Kidney capillary endothelial cell (primary cell): Measurements from ENCODE around the gene LMCD1.
A peak's percentile ranks its signal among the peaks of the same experiment; 100 is the strongest.

ENCODE experiments used
- DNase-seq: peaks from one replicate; pipeline ENCODE4 v3.0.0-alpha.2; 2018; ENCODE audit warnings: low spot score

Gene LMCD1, protein sequence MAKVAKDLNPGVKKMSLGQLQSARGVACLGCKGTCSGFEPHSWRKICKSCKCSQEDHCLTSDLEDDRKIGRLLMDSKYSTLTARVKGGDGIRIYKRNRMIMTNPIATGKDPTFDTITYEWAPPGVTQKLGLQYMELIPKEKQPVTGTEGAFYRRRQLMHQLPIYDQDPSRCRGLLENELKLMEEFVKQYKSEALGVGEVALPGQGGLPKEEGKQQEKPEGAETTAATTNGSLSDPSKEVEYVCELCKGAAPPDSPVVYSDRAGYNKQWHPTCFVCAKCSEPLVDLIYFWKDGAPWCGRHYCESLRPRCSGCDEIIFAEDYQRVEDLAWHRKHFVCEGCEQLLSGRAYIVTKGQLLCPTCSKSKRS

DNA sequence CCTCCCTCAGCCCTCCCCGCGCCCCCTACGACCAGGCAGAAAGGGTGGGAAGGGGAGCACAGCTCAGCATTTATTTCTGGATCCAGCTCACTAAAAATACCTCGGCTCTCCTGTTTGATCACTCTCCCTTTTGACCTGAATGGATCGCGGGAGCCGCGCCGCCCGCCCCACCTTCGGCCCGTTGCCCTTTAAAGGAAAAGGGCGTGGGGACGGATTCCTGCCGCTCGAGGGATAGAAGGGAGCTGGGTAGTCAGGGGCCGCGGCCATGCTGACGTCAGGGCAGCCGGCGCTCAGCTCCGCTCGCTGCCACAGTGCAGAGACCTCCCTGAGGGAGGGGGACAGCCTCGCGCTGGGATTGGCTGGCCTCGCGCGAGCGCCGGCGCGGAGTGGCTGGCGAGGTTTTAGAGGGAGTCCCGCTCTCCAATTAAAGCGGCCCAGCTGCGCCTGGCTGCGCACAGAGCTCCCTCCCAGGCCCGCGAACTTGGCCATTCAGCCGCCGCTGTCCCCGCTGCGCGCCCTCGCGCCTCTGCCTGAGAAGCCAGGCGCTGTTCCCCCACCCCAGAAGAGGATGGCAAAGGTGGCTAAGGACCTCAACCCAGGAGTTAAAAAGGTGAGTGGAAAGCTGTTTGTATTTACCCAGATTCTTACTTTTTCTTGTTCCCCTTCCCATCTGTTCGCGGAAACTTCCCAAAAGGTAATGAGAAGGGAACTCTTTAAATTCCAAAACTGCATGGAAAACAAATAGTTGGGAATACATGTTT lies at the start of gene LMCD1:
Gene LMCD1 (plus strand): TSS at position 453 of the 761 bp plus-strand sequence. CDS start 116 bp downstream, at position 569.
- DNase-seq = peak; percentile 91

DNA sequence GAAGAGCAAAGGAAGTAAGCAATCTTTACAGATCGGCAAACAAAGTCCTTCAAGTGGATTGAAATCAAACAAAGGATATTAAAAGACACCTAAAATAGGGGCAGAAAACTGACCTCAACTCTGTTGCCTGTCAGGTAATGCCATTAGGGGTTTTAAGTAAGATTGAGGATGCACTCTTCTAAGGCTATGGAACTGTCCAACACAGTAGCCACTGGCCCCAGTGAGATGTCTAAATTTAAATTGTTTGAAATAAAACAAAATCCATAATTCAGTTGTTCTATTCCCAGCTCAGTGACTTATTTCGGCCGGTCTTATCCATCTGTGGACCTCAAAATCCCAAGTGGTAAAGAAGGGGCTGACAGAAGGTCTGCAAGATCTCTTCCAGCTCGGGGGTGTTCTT lies 49.5 kb upstream of the LMCD1 start:
- no peak for DNase-seq

DNA sequence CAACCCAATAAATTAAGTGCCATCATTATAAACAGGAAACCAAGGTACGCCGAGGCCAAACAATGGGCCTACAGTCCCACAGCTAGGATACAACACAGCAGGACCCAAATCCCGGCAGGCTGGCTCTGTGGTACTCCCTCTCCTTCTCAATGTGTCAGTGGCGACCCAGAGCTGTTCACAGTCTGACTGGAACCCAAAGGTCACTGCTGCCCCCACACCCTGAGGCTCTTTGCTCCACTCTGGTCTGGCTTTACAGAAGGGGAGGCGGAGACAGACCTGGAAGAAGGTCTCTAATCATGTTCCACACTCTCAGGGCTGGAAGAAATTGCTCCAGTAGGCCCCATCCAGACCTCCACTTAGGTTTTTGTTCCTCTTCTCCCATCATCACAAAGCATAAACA lies 48.5 kb upstream of the LMCD1 start:
- DNase-seq = no peak

DNA sequence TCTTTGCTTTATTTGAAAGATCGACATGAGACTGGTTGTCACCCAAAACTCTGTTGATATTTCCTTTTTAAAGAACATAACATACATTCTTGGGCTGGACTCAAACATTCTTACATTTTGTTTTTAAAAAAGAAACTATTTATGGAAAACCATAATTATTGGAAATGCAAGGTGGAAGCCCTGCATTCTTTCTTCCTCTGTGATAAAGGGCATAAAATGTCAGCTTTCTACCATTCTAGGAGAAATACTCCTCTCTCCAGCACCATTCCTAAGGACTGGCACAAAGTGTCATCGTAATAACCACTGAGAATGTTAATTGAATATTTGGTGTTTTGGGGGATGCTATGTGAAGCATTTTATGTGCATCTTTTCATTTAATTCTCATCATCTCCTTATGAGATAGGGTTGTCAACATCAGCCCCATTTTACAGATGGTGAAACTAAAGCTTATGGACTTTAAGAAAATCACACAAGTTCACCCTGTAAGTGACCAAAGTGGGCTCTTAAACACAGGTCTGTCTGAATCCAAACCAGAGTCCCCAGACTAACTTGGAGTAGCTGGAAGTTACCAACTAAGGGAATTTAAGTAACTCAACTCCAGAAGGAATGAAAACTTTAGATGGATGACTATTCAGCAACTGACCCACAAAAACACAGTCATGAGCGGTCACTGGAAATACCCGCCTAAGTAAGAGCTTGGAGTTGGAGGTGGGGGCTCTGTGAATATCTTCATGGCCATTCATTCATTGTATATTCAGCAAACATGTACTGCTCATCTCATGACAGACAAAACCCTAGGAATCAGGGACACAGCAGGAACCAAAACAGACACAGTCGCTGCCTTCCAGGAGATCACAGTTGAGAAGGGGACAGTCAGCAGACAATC lies 45.9 kb upstream of the LMCD1 start:
- no peak for DNase-seq

DNA sequence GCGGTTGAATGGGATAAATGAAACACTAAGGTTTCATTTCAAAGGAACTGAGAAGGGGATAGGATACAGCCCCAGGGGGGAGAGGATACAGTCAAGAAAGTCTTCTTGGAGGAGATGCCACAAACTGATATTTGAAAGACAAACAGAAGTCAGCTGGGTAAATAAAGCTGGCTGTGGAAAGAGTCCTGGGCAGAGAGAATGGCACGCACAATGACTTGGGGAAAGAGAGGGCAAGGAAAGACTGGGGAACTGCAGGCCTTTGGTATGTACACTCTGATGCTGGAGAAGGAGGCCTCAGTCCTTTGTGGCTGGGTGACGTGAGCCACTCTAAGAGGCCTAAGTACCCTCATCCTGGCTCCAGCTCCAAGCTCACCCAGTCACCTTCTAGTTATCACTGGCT lies 45.2 kb upstream of the LMCD1 start:
- DNase-seq = no peak

DNA sequence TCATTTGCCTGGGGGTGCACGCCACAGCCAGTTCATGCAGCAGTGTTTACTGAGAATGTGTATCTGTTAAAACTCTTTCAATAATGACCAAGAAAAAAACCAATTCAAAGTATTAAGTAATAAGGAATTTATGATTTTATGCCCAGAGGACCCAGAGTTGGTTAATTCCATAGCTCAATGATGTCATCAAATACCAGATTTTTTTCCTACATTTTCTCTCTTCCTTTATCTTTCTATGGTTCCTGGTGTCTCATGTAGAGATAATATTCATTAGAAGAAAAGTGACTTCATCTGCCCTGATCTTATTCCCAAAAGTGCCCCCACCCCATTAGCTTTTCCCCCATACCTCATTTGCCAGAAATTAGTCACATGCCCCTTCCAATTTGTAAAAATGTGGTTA lies 44.6 kb upstream of the LMCD1 start:
- DNase-seq = no peak

DNA sequence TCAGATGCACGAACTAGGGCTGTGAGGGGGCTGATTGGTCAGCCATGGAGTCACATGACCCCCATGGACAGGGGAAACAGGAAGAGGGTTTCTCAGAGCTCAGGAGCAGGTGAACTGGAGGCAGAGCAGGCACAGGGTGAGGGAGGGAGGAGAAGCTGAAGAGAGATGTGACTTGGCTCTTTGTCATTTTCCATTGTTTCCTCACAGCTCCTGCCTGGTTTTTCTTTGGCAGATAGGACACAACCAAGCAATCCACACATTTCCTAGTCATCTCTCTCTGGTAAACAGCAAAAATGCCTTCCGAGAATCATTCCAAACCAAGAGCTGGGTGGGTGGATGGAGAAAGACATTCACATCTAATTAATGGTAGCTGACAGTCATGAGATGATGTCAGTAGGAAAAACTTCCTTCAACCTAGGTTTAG lies 43.4 kb upstream of the LMCD1 start:
- no peak for DNase-seq

DNA sequence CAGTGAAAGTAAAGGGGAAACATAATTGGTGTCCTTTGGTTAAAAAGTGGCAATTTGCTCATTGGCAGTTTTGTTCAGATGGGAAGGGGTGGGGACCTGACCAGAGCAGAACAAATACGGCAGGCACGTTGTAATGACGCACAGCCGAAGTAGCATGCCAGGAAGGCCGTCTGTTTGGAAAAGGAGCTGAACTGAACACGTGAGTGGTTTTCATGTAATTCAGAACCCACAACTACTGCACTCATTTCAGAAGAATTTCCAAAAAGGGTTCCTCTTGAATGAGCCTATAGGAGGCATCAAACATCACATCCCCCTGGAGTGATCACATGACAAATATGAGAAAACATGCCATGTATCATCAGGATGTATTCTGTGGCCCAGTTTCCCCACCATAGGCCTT lies 42.9 kb upstream of the LMCD1 start:
- DNase-seq = no peak

DNA sequence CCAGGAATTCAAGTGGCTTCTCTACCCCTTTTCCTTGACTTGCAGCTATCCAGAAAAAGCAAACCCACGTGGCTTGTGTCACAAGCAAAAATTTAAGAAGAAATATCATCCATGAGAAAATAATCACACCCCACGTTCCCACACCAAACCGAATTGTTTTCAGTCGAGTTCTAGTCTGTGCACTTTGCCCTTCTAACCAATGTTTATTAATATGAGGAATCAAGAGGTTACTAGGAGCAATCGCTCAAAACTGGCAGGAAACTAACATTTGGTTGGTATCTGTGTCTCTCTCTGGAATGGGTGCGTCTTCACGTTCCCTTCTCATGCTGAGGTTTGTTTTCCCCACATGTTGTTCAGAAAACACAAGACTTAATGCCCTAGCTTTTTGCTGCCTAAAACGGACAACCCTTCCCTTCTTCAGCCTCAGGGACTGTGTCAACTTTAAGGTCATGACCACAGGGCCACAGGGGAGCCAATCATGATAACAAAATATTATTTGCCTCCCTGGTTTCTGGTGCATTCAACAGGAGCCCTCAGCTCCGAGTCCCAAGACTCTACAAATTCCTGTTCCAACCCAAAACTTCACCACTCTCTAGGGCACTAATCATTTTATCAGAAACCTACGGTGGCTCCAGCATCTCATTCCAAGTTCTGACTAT lies 41.4 kb upstream of the LMCD1 start:
- no peak for DNase-seq

DNA sequence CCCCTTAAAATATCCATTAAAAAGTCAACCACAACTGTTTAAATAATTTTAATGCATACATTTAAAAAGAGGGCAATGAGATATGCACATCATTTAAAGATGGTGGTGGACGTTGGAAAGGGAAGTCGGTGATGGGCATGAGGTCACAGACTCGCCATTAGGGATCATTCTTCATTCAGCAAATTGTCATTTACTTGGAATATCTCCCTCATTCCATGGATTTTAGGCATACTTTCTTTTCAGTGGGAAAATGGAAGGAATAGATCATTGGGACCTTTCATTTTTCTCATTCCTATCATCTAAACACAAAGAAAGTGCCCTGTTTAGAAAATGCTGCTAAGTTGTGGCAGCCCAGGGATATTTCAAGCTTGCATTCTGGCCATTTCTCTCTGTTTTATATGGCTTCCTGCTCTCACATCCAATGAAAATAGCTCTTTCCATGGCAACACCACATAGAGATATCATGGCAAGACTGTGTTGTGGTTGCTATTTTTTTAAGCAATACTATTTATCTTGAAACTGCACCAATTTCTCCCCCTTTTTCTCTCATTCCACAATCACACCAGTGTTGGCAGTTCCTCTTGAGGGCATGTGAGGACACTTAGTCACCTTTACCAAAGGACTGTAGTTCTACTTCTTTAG lies 40.7 kb upstream of the LMCD1 start:
- DNase-seq = no peak

DNA sequence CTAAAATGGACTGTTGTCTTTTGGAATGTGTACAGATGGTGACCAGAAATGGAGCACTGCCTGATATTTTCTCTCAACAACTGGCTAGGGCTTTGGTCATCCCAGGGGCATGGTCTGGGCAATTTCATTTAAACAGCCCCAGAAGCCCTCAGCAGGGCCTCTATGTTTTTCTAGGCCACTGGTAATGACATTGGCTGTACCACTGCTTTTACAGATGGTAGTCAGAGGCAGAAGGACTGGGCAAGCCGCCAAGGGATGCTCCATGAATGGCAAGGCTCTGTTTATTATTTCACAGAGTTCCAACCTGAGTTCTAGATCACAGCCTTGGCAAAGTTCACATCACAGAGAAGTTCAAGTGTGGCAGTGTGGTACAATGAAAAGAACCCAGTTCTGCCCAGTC lies 37.0 kb upstream of the LMCD1 start:
- DNase-seq = no peak

DNA sequence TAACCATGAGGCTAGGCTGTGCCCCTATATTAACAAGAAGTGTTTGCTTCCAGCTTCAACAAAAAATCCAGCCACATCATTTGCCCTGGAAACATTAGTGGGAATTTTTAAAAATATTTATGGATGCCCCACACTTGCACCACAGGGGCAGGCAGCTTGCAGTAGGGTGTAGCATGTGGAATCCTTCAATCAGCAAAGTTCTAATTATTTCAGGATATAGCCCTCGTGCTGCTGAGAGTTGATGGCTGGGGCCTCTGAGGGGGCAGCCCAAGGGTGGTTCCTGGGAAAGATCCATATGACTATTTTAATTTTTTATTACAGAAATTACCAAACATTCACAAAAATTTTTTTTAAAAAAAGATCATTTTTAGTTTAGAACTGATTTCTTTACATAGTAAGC lies 35.1 kb upstream of the LMCD1 start:
- DNase-seq = no peak

DNA sequence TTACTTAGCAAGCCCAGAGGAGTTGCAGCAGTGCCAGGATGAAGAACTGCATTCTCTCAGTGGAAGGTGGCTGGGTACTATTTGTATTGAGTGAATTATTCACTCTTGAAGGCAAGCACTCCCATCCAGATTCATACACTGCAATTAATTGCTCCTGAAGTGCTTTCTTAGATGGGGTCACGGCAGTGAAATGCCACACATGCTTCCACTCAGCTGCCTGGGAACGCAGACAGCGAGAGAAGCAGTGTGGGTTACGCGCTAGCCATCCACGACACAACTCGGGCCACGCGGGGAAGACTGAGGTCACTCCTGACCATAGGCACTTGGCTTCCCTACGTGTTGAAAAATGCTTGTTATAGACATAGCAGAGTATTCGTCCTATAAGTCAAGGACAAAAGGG lies 30.8 kb upstream of the LMCD1 start:
- DNase-seq = no peak

DNA sequence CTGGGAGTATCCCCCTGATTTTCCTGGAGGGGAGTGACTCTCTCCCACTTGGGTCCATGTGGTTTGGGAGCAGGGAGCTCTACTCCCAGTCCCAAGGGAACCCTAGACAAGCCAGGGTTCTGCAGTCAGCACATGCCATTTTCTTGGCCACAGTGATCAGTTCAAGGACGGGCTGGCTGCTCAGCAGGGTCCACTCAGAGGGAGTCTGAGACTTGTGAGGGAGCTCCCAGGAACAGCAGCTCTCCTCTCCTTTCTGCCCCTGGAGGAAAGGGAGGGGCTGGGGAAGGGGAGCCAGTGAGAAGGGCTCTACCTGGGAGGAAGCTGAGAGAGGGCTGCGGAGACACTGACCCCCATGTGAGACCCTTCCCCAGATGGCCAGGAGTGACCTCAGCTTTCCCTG lies 29.1 kb upstream of the LMCD1 start:
- DNase-seq = no peak

DNA sequence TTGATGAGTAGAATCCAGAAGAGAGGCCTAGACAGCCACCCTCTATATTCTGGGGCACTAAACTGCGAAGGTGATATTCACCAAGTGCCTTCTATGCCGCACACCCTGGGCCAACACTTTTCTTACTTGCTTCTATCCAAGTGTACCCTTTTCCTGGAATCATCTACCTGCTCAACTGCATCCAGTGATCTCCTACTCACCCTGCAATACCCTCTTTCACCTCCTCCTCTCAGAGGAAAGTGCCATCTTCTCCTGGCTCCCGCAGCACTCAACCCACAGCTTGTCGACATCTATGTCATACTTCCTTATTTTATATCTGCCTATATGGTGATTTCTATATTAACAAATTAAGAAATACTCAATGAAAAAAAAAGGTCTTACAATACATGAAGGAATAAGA lies 28.6 kb upstream of the LMCD1 start:
- no peak for DNase-seq

DNA sequence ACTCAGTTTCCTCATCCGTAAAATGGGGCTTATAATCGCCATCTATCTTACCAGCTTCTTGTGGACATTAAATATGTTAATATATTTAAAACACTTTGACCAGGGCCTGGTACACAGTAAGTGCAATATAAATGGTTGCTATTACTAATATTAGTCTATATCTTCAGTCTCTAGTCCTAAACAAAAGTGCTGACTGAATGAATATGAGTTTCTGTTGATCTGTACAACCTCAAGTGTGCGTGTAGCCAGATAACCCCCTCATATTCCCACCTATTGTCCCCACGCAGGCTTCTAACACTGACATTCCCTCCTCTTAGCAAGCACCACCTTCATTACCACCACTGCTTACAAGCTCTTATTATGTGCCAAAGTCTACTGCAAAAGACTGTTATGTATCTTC lies 27.6 kb upstream of the LMCD1 start:
- DNase-seq = no peak

DNA sequence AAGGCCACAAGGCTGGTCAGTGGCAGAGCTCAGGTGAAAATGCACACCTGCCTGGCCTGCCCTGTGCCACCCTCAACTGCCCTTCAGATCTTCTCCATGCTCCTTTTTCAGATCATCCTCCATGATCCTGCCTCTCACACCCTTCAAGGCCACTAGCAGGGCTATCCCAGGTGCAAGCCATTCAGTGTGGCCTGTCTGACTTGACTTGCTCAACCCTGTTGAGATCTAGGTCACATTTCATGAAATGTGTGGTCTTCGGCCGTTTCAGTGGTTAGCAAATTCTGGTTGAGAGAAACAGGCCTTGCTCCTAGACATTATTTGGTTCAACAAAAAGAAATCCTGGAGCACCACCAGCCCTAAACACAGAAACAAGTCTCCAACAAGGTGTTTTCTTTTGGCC lies 26.6 kb upstream of the LMCD1 start:
- DNase-seq = no peak

DNA sequence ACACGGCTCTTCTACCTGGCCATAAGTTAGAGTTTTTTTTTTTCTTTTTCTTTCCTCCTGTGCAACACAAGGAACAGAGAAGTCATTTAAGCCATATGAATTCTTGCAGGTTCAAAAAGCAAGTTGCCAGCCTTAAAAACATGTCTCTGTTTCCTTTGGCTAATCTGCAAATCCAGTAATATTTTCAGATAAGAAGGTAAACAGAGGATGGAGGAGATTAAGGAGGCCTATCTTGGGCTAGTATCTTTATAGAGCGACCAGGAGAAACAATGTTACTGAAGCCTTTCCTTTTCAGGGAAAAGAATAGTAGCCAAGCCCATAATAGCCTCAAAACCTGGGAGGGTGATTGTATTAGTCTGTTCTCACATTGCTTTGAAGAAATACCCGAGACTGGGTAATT lies 20.9 kb upstream of the LMCD1 start:
- DNase-seq = no peak

DNA sequence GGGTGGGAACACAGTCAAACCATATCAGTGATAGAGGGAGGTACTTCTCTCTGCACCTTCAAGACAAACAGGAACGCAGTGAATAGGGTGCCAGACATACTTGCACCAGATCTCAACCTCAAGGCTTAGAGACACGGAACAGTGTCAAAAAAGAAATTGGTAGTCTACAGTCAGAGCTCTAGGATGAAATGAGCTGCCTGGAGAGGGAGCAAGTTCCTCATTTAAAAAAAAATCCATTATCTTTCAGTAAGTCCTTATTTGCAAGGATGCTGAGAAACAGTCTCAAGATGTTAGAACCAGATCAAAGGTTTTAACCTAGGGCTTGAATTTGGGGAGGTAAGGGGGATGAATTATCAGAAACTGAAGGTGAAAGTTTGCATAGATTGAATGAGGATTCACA lies 20.2 kb upstream of the LMCD1 start:
- DNase-seq = no peak

DNA sequence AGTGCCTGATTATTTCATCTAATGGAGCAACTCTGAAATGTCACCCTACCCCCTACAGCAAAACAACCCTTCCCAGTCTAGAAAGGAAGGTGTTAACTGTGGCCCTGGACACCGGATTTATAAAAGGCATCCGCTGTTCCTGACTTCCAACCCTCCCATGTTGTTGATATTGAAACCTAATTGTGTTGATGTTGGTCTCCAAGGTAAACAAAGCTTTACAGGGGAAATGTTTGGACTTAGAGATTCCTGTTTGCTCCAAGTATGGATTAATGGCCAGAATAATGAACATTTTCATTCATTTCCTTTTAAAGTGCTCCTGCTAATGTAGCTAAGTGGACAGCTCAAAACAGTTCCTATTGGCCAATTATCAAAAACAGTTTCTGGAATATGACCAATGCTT lies 19.4 kb upstream of the LMCD1 start:
- DNase-seq = no peak

DNA sequence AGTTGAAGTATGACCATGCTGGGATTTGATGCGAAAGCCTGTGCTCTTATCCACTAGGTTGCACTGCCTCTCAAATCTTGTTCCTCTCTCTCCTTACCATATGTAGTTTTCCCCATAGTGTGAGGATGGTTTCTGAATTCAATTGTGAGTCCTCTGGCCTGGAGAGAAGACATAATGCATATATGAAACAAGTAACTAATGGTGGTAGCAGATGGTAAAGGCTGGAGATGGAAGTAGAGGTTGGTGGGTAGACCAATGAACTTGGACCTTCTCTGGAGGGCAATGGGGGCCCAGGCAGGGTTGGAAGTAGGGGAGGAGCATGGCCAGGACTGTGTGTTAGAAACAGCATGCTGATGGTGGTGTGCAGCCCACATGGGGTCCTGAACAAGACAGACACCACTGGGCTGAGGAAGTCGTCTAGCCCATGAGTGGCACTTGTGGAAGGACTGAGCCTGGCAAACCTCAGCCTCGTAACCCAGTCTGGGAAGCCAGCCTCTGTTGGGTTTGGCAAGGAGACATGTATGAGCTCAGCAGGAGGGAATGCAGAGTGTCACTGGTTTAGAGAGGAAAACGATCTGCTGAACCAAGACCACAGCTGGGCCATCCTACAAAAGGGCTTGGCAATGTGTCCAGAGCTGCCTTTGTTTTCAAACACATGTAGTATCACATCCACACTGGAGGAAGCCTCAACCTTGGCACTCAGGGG lies 18.5 kb upstream of the LMCD1 start:
- no peak for DNase-seq
